GM21619 (cell line): ENCODE results near the gene CIROP.

ENCODE experiments used
- ATAC-seq: cut with Tn5 transposase; IDR thresholded peaks from one replicate; pipeline ENCODE4 v1.9.1; 2021; ENCODE audit not compliant: unreplicated experiment

The CIROP gene

GRCh38 chr14:23067847-23068788, 36.7 kb downstream of the CIROP start:
- ATAC-seq = no peak

- no peak for ATAC-seq
Observed at GRCh38 chr14:23066855-23067744, 37.7 kb downstream of the CIROP start.

GRCh38 chr14:23066368-23066767, 38.4 kb downstream of the CIROP start:
- ATAC-seq = no peak

- no peak for ATAC-seq
Observed at GRCh38 chr14:23063601-23064000, 41.2 kb downstream of the CIROP start.

DNA sequence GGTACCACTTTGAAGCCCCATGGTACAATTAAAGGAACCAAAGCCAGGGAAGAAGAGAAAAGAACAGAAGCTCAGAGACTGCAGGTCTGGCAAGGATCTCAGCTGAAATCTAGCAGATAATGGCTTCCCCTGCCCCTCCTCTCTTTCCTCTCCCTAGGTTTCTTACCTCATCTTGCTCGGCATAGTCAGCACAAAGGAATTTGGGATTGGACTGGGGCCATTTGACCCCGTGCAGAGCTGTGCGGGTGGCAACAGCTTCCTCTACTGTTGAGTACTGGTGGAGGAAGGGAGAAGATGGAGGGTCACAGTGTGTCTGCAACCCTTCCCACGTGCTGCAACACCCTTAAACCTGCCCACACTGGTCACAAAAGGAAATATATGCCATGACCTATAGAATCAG, 42.8 kb downstream of the CIROP start:
- no peak for ATAC-seq

DNA sequence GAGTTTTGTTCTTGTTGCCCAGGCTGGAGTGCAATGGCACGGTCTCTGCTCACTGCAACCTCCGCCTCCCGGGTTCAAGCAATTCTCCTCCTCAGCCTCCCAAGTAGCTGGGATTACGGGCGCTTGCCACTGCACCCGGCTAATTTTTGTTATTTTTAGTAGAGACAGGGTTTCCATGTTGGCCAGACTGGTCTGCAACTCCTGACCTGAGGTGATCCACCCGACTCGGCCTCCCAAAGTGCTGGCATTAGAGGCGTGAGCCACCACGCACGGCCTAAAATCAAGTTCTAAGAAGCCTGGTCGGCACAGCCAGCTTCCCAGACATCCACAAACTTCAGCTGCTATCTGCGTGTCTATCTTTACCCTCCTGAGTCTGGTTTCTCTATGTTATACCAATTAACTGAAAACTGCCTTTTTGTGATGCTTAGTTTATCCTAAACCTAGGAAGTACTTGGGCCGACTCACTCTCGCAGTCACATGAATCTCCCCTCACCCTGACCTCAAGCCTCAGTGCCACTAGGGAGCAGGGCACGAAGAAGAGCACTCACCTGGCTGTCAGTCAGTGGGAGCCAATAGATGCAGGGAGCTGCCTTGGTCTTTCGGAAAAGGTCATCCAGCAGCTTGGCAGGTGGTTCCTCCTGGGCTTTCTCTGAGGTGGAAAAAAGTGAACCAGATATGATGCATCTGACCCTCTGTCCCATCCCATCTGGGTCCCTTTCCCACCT, 44.1 kb downstream of the CIROP start:
- ATAC-seq = no peak

- no peak for ATAC-seq
Observed at GRCh38 chr14:23058654-23059504, 45.9 kb downstream of the CIROP start.

DNA sequence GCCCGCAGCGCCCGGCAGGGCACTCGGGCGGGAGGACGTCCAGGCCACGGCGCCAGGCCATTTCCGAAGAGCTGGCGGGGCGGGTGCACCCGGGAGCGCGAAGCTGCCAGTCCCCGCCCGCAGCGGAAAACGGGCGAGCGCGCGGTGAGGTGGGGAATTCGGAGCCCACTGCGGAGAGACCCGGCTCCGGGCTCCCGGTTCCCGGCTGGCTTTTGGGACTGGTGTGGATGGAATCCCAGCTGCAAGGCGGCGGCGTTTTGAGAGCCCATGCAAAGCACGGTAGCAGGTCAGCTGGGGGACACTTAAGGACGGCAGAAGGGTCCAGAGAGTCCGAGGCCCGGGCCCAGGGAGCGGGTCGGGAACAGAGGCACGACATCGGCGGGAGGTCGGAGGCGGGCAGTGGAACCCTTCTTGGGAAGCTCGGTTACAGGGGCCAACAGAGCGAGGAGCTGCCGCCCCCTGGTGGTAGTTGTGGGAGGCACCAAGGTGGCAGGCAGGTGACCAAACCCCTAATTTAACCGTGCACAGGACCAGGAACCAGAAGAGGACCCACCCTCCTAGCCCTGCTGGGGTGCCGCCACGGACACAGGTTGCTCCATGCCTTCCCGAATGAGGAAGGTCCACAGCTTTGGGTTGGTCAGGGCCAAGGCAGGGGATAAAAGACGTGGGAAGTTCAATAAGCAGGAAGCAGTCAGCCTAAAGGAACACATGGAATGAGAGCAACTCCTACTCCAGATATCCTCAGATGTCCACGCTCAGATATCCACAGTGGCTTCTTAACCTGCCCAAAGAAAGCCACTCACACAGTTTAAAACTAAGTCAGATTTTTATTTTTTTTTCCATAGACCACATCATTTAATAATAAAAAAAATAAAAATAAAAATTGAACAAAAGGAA, 46.8 kb downstream of the CIROP start:
- peak; percentile 56 for ATAC-seq

DNA sequence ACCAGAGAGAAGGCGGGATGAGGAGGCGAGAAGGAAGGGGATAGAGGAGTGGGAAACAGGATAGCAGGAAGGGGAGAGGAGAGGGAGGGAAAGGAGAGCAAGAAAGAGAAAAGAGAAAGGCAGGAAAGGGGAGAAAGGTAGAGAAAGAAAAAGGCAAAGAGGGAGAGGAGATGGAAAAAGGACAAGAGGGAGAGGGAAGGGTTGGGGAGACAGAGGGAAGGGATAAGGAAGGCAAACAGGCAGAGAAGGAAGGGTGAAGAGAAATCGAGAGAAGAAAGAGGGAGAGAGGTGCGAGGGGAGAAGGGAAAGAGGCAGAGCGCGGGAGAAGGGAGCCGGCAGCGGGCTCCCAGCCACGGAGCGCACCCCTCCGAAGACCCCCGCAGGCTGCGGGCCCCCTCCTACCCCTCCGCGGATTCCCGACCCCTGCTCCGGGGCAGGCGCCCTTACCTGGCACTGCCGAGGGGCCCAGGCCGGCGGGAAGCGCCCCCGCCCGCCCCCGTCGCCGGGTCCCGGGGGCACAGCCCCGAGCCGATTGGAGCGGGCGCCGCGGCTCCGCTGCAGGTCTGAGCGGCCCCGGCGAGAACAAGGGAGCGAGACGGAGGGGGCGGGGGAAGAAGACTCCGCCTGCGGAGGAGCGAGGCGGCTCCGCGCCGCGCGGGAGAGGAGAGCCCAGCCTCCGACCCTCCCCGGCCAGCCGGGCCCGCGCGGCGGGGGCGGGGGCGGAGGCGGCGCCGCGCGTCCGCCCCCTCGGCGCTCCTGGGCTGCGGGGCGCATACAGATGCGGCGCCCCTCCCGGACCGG, 47.6 kb downstream of the CIROP start, which contains the start of gene CDH24:
TSS of gene CDH24 (minus strand) at position 565 of the 801 bp plus-strand sequence. CDS start 1,787 bp downstream, outside the sequence.
- ATAC-seq = no peak

DNA sequence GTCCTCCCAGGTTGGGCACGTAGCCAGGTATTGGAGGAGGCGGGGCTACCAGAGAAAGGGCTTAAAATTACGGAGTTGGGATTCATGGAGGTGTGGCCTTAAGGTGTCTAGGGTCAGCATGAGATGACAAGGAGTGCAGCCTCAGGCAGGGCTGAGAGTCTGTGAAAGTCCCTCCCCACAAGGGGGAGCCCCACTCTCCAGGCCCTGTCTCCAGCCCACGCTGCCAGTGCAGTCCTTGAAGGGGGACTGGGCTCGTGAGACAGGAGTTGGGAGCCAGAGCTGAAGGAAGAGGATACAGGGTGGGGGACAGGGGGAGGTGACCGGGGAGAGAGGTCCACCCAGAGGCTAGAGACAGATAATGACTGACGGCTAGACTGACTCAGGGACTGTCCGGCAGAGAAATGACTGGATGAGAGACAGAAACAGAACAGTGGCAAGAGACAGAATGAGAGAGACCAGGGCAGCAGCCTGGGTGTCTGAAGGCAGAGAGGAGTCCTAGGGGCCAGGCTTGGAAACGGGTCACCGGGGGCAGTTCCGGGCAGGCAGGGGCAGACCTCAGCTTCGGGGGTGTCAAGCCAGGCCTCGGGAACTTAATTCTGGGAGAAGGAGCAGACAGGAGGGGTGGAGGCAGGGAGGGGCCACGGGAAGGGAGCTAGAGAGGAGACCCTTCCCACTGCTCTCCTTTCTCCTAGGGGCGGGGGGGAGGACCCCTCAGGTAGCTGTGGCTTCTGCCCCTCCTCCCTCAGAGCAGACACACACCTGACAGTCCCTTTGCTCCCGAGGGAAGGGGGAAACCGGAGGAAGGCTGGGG, 48.4 kb downstream of the CIROP start:
- peak; percentile 54 for ATAC-seq

DNA sequence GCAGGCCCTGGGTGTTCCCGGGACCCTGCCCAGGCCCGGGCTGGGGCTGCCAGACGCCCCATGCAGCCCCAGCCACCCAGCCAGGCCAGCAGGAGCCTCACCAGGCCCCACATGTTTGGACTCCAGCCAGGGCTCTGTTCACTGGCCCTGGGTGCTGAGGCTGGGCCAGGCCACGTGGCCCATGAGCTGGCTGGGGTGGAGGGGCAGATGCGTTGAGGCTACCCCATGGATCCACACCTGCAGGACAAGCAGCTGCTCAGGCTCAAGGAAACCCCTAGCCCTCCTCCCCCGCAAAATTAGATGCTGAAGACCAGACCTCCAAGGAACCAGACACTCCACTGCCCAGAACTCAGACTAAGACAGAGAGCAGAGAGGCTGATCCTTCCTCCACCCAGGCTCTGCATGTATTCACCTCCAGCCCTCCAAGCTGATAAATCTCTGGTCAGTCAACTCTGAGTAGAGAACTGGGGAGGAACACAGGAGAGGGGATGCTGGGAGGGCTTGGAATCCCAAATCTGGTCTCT, 49.1 kb downstream of the CIROP start:
- ATAC-seq = no peak

- ATAC-seq = no peak
Observed at GRCh38 chr14:23055147-23055550, 49.6 kb downstream of the CIROP start.

- ATAC-seq = no peak
Observed at GRCh38 chr14:23054000-23054811, 50.6 kb downstream of the CIROP start.

- no peak for ATAC-seq
Observed at GRCh38 chr14:23053426-23053825, 51.4 kb downstream of the CIROP start.

- ATAC-seq = no peak
Observed at GRCh38 chr14:23052671-23053070, 52.1 kb downstream of the CIROP start.

DNA sequence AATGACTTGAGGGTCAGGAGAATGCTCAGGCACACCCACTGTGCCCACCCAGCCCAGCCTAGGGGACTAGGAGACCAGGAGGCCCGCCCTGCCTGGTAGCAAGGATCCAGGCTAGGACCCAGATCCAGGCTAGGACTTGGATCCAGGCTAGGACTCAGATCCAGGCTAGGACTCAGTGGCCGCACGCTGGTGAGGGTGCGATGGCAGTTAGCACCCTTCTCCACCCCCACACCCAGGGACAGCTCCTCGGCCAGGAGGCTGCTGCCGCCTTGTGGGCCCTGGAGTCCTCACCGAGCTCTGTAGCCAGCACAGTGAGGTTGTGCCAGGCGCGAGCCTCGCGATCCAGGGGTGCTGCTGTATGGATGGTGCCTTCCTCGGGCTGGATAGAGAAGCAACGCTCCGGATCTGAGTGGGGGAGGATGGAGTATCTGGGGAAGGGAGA, 52.6 kb downstream of the CIROP start:
- ATAC-seq = no peak
